Heart left ventricle (tissue), 13 donors: Measurements from ENCODE around the gene FBXL17.

Experiments
- POLR2A ChIP-seq, 2 donors: fragments of 450-650 bp; IDR thresholded peaks; one replicate each; pipeline ENCODE4 v1.6.1; 2017; ENCODE audit warnings: antibody characterized with exemption in 2 of 2, mild to moderate bottlenecking in 2 of 2, moderate library complexity in 2 of 2
- TF ChIP-seq, protein P1 (sequence below), 12 donors: fragments of 200-600 bp; sonication (generic) in 4 of 12; IDR thresholded peaks; one replicate each; pipeline versions ENCODE4 v1.5.0 to v1.8.0; 2018 to 2022; ENCODE audit warnings: antibody characterized with exemption in 12 of 12, mild to moderate bottlenecking in 5 of 12
- donor health status: ischemic (EF 13 %, LVEDD 7.1; RV severe dilation, severe dysfunction).
- donor health status: DM: no; HTN: yes; CAD: no.
- donor health status: DM: no; HTN: no; CAD: no.
- donor health status: ischemic (EF 25% LVEDD 6.9; RV normal size, moderate dysfunction).
- donor health status: ischemic (EF 25% LVEDD 5.7; RV mildly dilated, moderate dysfunction).
- donor health status: ischemic (EF 35%, LVEDD 5.7; RV mildly dilated, moderate dysfunction).
- donor health status: nonischemic (EF 11% LVEDD 7.7; RV severe dilation, severe dysfunction).
- donor health status: DM: yes; HTN: yes; CAD: no.
- donor health status: PGD.
- donor health status: ischemic (EF 29% LVEDD 5.4; RV normal size, mild dysfunction).
- donor health status: nonischemic (EF 23%, LVEDD 6.1; RV moderate dilation, normal function).

DNA sequence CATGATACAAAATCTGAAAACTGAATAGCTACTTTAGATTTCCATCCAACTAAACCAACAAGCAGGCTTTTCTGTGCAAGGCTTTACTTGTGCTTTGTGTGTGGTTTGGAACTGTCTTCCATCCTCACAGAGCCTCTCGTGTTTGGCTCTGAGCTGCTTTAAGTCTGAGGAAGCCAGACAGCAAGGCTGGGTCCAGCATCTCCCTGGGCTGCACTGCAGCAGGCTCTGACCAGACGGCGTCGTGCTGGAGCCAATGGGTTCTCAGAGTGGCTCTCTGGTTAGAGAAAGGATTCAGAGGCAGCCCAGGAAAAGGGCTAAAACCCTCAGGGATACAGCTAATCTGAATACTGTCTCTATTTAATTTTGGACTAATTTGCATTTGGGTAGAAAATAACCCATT, 503.2 kb downstream of the FBXL17 start:
- TF ChIP-seq, protein P1, sequence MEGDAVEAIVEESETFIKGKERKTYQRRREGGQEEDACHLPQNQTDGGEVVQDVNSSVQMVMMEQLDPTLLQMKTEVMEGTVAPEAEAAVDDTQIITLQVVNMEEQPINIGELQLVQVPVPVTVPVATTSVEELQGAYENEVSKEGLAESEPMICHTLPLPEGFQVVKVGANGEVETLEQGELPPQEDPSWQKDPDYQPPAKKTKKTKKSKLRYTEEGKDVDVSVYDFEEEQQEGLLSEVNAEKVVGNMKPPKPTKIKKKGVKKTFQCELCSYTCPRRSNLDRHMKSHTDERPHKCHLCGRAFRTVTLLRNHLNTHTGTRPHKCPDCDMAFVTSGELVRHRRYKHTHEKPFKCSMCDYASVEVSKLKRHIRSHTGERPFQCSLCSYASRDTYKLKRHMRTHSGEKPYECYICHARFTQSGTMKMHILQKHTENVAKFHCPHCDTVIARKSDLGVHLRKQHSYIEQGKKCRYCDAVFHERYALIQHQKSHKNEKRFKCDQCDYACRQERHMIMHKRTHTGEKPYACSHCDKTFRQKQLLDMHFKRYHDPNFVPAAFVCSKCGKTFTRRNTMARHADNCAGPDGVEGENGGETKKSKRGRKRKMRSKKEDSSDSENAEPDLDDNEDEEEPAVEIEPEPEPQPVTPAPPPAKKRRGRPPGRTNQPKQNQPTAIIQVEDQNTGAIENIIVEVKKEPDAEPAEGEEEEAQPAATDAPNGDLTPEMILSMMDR (IDR thresholded peaks at IDR 0.05), result no peak
- no peak for TF ChIP-seq POLR2A (IDR thresholded peaks at IDR 0.05)
